ENCODE measurements around the gene USH1G. TPM values are rescaled to one million over a fixed set of nuclear protein-coding genes. Genes with fewer than 3 reads are reported as not detected.
A peak's percentile ranks its signal among the peaks of the same experiment; 100 is the strongest.

USH1G gene
- total and polyA plus RNA-seq, 12 donors = not detected

GRCh38 chr17:74904687-74905409 lies 18.2 kb downstream of the USH1G start:
- Histone ChIP-seq H3K9me3 (peaks cover 0 to 7% (median 0%) of the 10 kb centered on the region in 11 donors), H3K4me3 (no peak overlapping the region), H3K27ac (no peak overlapping the region), H3K27me3 (peaks cover 0 to 32% (median 21%) of the 10 kb centered on the region in 7 donors), H3K4me1 (no peaks in the 10 kb centered on the region), H3K36me3 (no peaks in the 10 kb centered on the region)
- intact Hi-C loops (cut with DNase I) = no loop called here
- TF ChIP-seq CTCF (IDR thresholded peaks at IDR 0.05) = no peak
- no peak for ATAC-seq
- no peak for DNase-seq
- WGBS, 2 donors = 75 to 76% methylated on average over 7 of the region's 7 CpGs

- peaks cover 0 to 30% (median 21%) of the 10 kb centered on the region in 7 donors for H3K27me3 ChIP-seq
Observed at GRCh38 chr17:74903671-74904070, 19.4 kb downstream of the USH1G start.

GRCh38 chr17:74903034-74903433 lies 20.0 kb downstream of the USH1G start:
- Histone ChIP-seq H3K9me3 (no peaks in the 10 kb centered on the region), H3K36me3 (no peaks in the 10 kb centered on the region), H3K4me3 (no peak overlapping the region), H3K27me3 (peaks cover 0 to 29% (median 21%) of the 10 kb centered on the region in 7 donors), H3K27ac (no peak overlapping the region), H3K4me1 (no peaks in the 10 kb centered on the region)
- no peak for ATAC-seq
- WGBS, 2 donors = 88 to 90% methylated on average over 9 of the region's 9 CpGs
- no peak for DNase-seq
- intact Hi-C loops (cut with DNase I) = no loop called here
- TF ChIP-seq CTCF (IDR thresholded peaks at IDR 0.05) = no peak

More at GRCh38 chr17:74903671-74904070, 19.4 kb downstream of the USH1G start:
- peaks cover 0 to 2% (median 0%) of the 10 kb centered on the region in 11 donors for H3K9me3 ChIP-seq
- no peak for TF ChIP-seq CTCF (IDR thresholded peaks at IDR 0.05)
- no peak overlapping the region for H3K27ac ChIP-seq
- DNase-seq (no peak), ATAC-seq (no peak)
- 70 to 78% methylated on average over 6 of the region's 6 CpGs for WGBS, 2 donors
- H3K4me3 ChIP-seq = no peak overlapping the region
- H3K4me1 ChIP-seq = no peaks in the 10 kb centered on the region
- no peaks in the 10 kb centered on the region for H3K36me3 ChIP-seq
- intact Hi-C loops (cut with DNase I) = no loop called here

- Histone ChIP-seq H3K36me3 (no peaks in the 10 kb centered on the region), H3K4me3 (no peak overlapping the region), H3K27ac (no peak overlapping the region), H3K27me3 (peaks cover 0 to 31% (median 19%) of the 10 kb centered on the region in 7 donors), H3K4me1 (no peaks in the 10 kb centered on the region), H3K9me3 (no peaks in the 10 kb centered on the region)
- TF ChIP-seq CTCF (IDR thresholded peaks at IDR 0.05) = no peak
- WGBS, 2 donors = 69 to 73% methylated on average over 14 of the region's 14 CpGs
- DNase-seq (no peak), ATAC-seq (peak in 1 of 8 donors; percentile 55)
- intact Hi-C loops (cut with DNase I) = no loop called here
Observed at GRCh38 chr17:74901353-74902135, 21.5 kb downstream of the USH1G start.

Measured in heart right ventricle (tissue), 16 donors.